PC-9 (cell line): ENCODE measurements around the gene DYRK4. TPM values are rescaled to one million over a fixed set of nuclear protein-coding genes. Genes with fewer than 3 reads are reported as not detected.

Source experiments
- BruUV-seq: library from RNA; stranded (reverse); fragments of 400-500 nt; replicated peaks from 2 replicates; lab custom pipeline; 2021; lab: Mats Ljungman, UMichigan
- CTCF ChIA-PET: fragments of 300-600 bp; sonication (Branson Sonifier 250); formaldehyde crosslinking; loops from one replicate; lab custom pipeline; 2022; ENCODE audit warnings: antibody characterized with exemption; lab: Charles Lee
- POLR2A ChIA-PET: fragments of 300-600 bp; sonication (Branson Sonifier 250); formaldehyde crosslinking; loops from one replicate; lab custom pipeline; 2022; ENCODE audit warnings: antibody characterized with exemption; ENCODE audit not compliant: unreplicated experiment; lab: Charles Lee
- DNase-seq, 2 experiments: peaks; one replicate each; pipeline versions ENCODE4 v3.0.0 to v3.0.0-alpha.2; 2015 to 2022; ENCODE audit warnings: mixed read lengths in 1 of 2
- H2AFZ ChIP-seq: fragments of 200-600 bp; sonication (generic); 2 replicates; pipeline ENCODE4 v1.8.1; 2017; ENCODE audit warnings: antibody characterized with exemption
- H3F3A ChIP-seq: fragments of 200-600 bp; sonication (generic); 2 replicates; pipeline ENCODE4 v1.8.1; 2017; ENCODE audit warnings: antibody characterized with exemption, mild to moderate bottlenecking, low read depth; ENCODE audit not compliant: insufficient read depth
- H3K27ac ChIP-seq: fragments of 200-600 bp; sonication (generic); 2 replicates; pipeline ENCODE4 v1.6.1; 2016; ENCODE audit warnings: mixed run types
- H3K27me3 ChIP-seq: fragments of 200-600 bp; sonication (generic); 2 replicates; pipeline ENCODE4 v1.6.1; 2016; ENCODE audit warnings: low read depth, mixed run types; ENCODE audit not compliant: insufficient read depth
- H3K36me3 ChIP-seq: fragments of 200-600 bp; sonication (generic); 2 replicates; pipeline ENCODE4 v1.6.1; 2016; ENCODE audit warnings: low read depth, mixed run types
- H3K4me1 ChIP-seq: fragments of 200-600 bp; sonication (generic); replicated peaks from 2 replicates; pipeline ENCODE4 v1.6.1; 2016; ENCODE audit warnings: mixed run types; ENCODE audit not compliant: insufficient read depth
- H3K4me2 ChIP-seq: fragments of 200-600 bp; sonication (generic); 2 replicates; pipeline ENCODE4 v1.6.1; 2017; ENCODE audit warnings: mixed run types
- H3K4me3 ChIP-seq: fragments of 200-600 bp; sonication (generic); 2 replicates; pipeline ENCODE4 v1.6.1; 2016; ENCODE audit warnings: mixed run types
- H3K79me2 ChIP-seq: fragments of 200-600 bp; sonication (generic); 2 replicates; pipeline ENCODE4 v1.6.1; 2017; ENCODE audit warnings: low read depth, mixed run types
- H3K9me2 ChIP-seq: fragments of 200-600 bp; sonication (generic); 2 replicates; pipeline ENCODE4 v1.8.1; 2017; ENCODE audit warnings: mild to moderate bottlenecking; ENCODE audit not compliant: insufficient read depth
- H3K9me3 ChIP-seq: fragments of 200-600 bp; sonication (generic); 2 replicates; pipeline ENCODE4 v1.8.1; 2016; ENCODE audit warnings: low read depth; ENCODE audit not compliant: insufficient read depth
- H4K20me1 ChIP-seq: fragments of 200-600 bp; sonication (generic); 2 replicates; pipeline ENCODE4 v1.8.1; 2017; ENCODE audit not compliant: insufficient read depth
- CTCF ChIP-seq: fragments of 200-600 bp; sonication (generic); conservative IDR thresholded peaks from 2 replicates; pipeline ENCODE4 v1.6.1; 2017; ENCODE audit warnings: mixed run types, antibody characterized with exemption, mild to moderate bottlenecking, moderate library complexity
- EZH2 ChIP-seq: fragments of 200-600 bp; sonication (generic); IDR thresholded peaks from 2 replicates; pipeline ENCODE4 v1.8.0; 2017; ENCODE audit warnings: antibody characterized with exemption, low read depth
- intact Hi-C: fragments of 100-400 bp; cut with micrococcal nuclease; formaldehyde crosslinking; loops from one replicate; pipeline ENCODE4 v1.10.0; 2022; ENCODE audit not compliant: unreplicated experiment
- total RNA-seq: library from RNA; stranded (reverse); gene quantifications from 2 replicates; pipeline ENCODE4 v1.2.3, GENCODE V29; 2021

Gene DYRK4
- total RNA-seq, 1 experiment from 2014 or later: 41.8 TPM

- H3K9me3 ChIP-seq: no peaks in the 10 kb centered on the region
- ChIA-PET CTCF (interaction anchor here (1.0 kb wide), 1 partner anchor 45 kb away, joined by 3 read pairs; the partner anchor contains the start of genes AKAP3 and NDUFA9), POLR2A (interaction anchor here (0.5 kb wide), 1 partner anchor 39 kb away, joined by 4 read pairs; no protein-coding TSS in a partner anchor)
- H2AFZ ChIP-seq: no peak overlapping the region
- no peaks in the 10 kb centered on the region for H3K9me2 ChIP-seq
- no peak for TF ChIP-seq CTCF
- no peak for TF ChIP-seq EZH2
- no peaks in the 10 kb centered on the region for H3F3A ChIP-seq
- no peaks in the 10 kb centered on the region for H3K79me2 ChIP-seq
- H3K27me3 ChIP-seq: peaks cover 49% of the 10 kb centered on the region
- BruUV-seq: no TSS peak
- H3K4me3 ChIP-seq: no peak overlapping the region
- no peak overlapping the region for H3K4me2 ChIP-seq
- H3K36me3 ChIP-seq: no peaks in the 10 kb centered on the region
- no peak overlapping the region for H3K27ac ChIP-seq
- H4K20me1 ChIP-seq: no peaks in the 10 kb centered on the region
- peaks cover 9% of the 10 kb centered on the region; the same call in 1 of the 2 replicates for H3K4me1 ChIP-seq
- intact Hi-C loops: loop anchor here (1.0 to 2.0 kb wide), 2 partner anchors 45 to 155 kb away; partner anchors contain the start of genes AKAP3 and NDUFA9
- DNase-seq: no peak
Observed at GRCh38 chr12:4603946-4604345, 41.9 kb downstream of the DYRK4 start.

GRCh38 chr12:4604684-4605193 lies 42.7 kb downstream of the DYRK4 start:
- Histone ChIP-seq H3K9me2 (no peaks in the 10 kb centered on the region), H4K20me1 (no peaks in the 10 kb centered on the region), H3F3A (no peaks in the 10 kb centered on the region), H2AFZ (peak overlapping the region; percentile 93), H3K9me3 (no peaks in the 10 kb centered on the region), H3K4me2 (peak overlapping the region; percentile 75), H3K27me3 (peaks cover 42% of the 10 kb centered on the region), H3K27ac (no peak overlapping the region), H3K4me3 (peak overlapping the region; percentile 79), H3K36me3 (no peaks in the 10 kb centered on the region), H3K79me2 (no peaks in the 10 kb centered on the region), H3K4me1 (peaks cover 9% of the 10 kb centered on the region; the same call in 1 of the 2 replicates)
- POLR2A ChIA-PET: interaction anchor here (0.5 kb wide), 1 partner anchor 38 kb away, joined by 4 read pairs; no protein-coding TSS in a partner anchor
- no peak for TF ChIP-seq EZH2
- peak; percentile 100 for TF ChIP-seq CTCF
- intact Hi-C loops: loop anchor here (1.0 to 2.0 kb wide), 2 partner anchors 45 to 154 kb away; partner anchors contain the start of genes AKAP3 and NDUFA9
- CTCF ChIA-PET: interaction anchor here (1.0 kb wide), 1 partner anchor 44 kb away, joined by 3 read pairs; the partner anchor contains the start of genes AKAP3 and NDUFA9
- DNase-seq: peak; percentile 82 to 84
- no TSS peak for BruUV-seq

GRCh38 chr12:4607056-4607455 lies 45.0 kb downstream of the DYRK4 start:
- no peaks in the 10 kb centered on the region for H3K9me3 ChIP-seq
- DNase-seq: no peak
- H4K20me1 ChIP-seq: no peaks in the 10 kb centered on the region
- BruUV-seq: no TSS peak
- no peak overlapping the region for H3K27ac ChIP-seq
- no peak overlapping the region for H3K4me3 ChIP-seq
- peaks cover 19% of the 10 kb centered on the region for H3K27me3 ChIP-seq
- ChIA-PET CTCF (no interaction called here), POLR2A (no interaction called here)
- peaks cover 9% of the 10 kb centered on the region; the same call in 1 of the 2 replicates for H3K4me1 ChIP-seq
- intact Hi-C loops: no loop called here
- H3F3A ChIP-seq: no peaks in the 10 kb centered on the region
- H3K4me2 ChIP-seq: no peak overlapping the region
- no peaks in the 10 kb centered on the region for H3K79me2 ChIP-seq
- H2AFZ ChIP-seq: no peak overlapping the region
- H3K9me2 ChIP-seq: no peaks in the 10 kb centered on the region
- TF ChIP-seq EZH2 (no peak), CTCF (no peak)
- no peaks in the 10 kb centered on the region for H3K36me3 ChIP-seq
